GM10266 (cell line): Measurements from ENCODE around the gene RNF145.
"Not testable (repeated sequence)": the region's sequence is repeated elsewhere in the genome, so short reads cannot be mapped to it uniquely, and the experiment has no call there.

Source experiments
- DNase-seq: peaks from one replicate; pipeline ENCODE4 v3.0.0; 2012; ENCODE audit errors: extremely low spot score
- TF ChIP-seq, protein P1 (sequence below): IDR thresholded peaks from 2 replicates; pipeline ENCODE4 v1.5.1; 2012; ENCODE audit warnings: mild to moderate bottlenecking, low read depth; ENCODE audit not compliant: control insufficient read depth, insufficient read depth; ENCODE audit errors: missing control alignments

Gene RNF145

GRCh38 chr5:159157552-159157951 lies 51.8 kb downstream of the RNF145 start:
- TF ChIP-seq, protein P1, sequence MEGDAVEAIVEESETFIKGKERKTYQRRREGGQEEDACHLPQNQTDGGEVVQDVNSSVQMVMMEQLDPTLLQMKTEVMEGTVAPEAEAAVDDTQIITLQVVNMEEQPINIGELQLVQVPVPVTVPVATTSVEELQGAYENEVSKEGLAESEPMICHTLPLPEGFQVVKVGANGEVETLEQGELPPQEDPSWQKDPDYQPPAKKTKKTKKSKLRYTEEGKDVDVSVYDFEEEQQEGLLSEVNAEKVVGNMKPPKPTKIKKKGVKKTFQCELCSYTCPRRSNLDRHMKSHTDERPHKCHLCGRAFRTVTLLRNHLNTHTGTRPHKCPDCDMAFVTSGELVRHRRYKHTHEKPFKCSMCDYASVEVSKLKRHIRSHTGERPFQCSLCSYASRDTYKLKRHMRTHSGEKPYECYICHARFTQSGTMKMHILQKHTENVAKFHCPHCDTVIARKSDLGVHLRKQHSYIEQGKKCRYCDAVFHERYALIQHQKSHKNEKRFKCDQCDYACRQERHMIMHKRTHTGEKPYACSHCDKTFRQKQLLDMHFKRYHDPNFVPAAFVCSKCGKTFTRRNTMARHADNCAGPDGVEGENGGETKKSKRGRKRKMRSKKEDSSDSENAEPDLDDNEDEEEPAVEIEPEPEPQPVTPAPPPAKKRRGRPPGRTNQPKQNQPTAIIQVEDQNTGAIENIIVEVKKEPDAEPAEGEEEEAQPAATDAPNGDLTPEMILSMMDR, result no peak
- no peak for DNase-seq

DNA sequence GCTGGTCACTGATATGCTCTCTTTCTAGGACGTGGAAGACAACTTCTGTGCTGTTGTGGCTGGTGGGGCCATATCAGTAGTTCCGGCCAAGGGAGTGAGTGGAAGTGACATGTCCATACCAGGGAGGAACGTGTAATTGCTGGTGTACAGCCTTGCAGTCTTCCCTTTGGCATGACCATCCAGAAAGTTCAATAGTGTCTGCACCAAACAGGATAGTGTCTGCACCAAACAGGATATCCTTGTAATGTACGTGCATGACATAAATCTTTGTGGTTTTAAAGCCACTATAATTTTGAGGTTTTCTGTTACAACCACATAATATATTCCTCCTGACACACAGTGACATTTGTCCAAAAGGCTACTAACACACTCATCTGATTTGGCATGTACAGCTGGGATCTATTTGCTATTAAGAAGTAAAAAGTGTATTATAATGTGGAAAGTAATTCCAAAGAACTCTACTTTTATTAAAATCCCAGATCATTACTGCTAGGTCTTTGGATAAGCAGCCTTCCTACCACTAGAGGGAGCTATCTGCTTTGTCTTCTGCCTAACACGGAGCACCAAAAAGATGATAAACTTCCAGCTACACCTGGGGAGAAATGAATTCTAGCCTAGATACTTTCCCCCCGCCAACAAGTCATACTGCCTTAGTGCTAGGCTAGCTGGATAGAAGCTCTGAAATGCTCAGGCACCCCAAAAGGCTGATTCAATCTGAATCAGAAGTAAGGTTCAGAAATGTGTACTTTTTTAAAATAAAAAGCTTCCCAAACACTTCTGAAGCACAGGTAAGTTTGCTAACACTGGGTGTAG lies 52.7 kb downstream of the RNF145 start:
- DNase-seq, result peak; percentile 61
- TF ChIP-seq, protein P1, result peak; percentile 77

GRCh38 chr5:159155960-159156359 lies 53.4 kb downstream of the RNF145 start:
- DNase-seq, result no peak
- TF ChIP-seq, protein P1, result no peak

DNA sequence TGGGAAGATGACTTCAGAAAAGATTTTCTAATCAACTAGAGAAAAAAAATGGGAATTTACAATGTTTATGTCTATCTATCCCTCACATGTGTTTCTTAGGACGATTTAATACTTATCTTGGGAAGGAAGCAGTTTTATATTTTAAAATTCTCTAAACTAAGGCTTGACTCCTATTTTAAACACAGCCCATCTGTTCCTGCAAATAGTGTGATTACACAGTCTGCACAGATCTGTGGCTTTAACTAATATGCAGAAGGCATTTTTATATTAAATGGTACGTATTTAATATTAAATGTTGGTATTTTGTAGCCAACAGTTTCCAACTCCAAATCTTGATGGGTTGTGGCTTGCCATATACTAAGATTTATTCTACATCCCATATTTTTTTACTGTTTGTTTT lies 56.5 kb downstream of the RNF145 start:
- no peak for DNase-seq
- TF ChIP-seq, protein P1, result no peak

GRCh38 chr5:159149085-159149484 lies 60.3 kb downstream of the RNF145 start:
- no peak for DNase-seq
- TF ChIP-seq, protein P1, result no peak

DNA sequence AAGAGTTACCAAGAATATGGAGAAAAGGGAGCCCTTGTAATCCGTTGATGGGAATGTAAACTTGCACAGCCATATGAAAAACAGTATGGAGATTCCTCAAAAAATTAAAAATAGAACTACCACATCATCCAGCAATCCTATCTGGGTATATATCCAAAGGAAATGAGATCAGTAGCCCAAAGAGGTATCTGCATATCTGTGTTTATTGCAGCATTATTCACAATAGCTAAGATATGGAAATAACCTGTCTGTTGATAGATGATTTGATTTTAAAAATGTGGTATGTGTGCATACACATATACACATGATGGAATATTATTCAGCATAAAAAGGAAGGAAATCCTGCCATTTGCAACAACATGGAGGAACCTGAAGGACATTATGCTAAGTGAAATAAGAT lies 61.4 kb downstream of the RNF145 start:
- DNase-seq, result no peak
- TF ChIP-seq, protein P1, result no peak

- TF ChIP-seq, protein P1, result no peak
- no peak for DNase-seq
Measured at GRCh38 chr5:159146839-159147238, 62.5 kb downstream of the RNF145 start.

GRCh38 chr5:159145160-159145559 lies 64.2 kb downstream of the RNF145 start:
- DNase-seq, result not testable (repeated sequence)
